Measurements from ENCODE around the gene ZKSCAN4.

Gene ZKSCAN4

GRCh38 chr6:28252009-28252975 is at the start of gene ZKSCAN4:
TSS of gene ZKSCAN4 (minus strand) at chr6:28252269. CDS start at chr6:28251980, 289 bp downstream.
- DNase-seq = peak; percentile 70

DNA sequence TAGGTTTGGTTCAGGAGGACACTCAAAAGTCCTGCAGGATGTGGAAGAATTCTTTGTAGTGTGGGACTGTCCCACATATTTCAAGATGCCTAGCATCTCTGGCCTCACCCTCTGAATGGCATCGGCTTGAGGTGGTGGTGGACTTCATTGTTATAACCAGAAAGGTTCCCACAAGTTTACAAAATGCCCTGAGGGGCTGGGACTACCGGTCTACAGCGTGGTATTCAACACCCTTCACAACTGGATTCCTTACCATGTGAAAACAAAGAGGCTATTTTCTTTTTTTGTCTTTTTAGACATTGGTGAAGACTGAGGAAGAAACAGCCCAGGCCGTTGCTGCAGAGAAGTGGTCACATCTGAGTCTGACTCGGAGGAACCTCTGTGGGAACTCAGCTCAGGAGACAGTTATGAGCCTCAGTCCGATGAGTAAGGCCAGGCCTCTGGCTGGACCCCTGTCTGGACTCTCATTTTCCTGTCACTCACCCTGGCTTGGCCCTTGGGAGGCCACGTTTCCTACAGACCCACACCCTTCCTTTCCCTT is 44.5 kb upstream of the ZKSCAN4 start:
- no peak for DNase-seq

GRCh38 chr6:28295326-28295725 is 43.3 kb upstream of the ZKSCAN4 start:
- DNase-seq = no peak

- DNase-seq = no peak
Measured at GRCh38 chr6:28291573-28291972, 39.5 kb upstream of the ZKSCAN4 start.

- DNase-seq = no peak
Measured at GRCh38 chr6:28282926-28283325, 30.9 kb upstream of the ZKSCAN4 start.

DNA sequence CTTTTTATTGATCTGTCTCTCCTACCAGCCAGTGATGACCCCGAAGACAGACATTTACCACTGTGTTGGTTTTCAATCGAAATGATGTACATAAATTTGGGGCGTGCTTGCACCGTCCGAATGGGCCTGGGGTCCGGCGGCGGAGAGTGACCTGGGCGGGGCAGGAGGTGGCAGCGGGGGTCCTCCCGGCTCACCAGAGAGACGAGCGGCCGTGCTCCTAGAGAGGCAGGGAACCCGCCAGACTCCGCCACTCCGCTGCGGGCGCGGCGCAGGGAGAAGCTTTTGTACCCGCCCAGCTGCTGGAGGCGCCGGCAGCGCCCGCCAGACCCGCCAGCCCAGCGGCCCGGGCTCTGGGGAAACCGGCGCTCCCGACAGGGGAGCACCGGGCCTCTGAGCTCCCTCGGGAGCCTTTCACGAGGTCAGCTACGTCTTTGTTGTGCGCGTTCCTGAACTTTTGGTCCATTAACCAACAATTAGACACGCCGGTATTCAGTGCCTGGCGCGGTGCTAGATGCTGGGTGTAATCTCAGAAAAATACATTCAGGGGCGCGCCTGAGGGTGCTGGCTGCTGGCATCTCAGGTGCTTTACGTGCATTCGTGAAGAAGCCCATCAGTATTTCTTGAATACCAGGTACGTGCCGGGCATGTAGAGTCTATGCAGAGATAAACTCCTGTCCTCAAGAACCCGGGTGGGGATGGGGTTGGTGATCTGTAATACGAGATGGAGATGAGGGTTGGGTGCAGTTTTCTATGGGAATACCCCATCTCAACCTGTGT is 29.4 kb upstream of the ZKSCAN4 start, which contains the start of gene PGBD1:
Gene PGBD1 (plus strand): TSS at position 285 of the 777 bp plus-strand sequence. CDS start 2,242 bp downstream, outside the sequence.
- peak; percentile 19 for DNase-seq

DNA sequence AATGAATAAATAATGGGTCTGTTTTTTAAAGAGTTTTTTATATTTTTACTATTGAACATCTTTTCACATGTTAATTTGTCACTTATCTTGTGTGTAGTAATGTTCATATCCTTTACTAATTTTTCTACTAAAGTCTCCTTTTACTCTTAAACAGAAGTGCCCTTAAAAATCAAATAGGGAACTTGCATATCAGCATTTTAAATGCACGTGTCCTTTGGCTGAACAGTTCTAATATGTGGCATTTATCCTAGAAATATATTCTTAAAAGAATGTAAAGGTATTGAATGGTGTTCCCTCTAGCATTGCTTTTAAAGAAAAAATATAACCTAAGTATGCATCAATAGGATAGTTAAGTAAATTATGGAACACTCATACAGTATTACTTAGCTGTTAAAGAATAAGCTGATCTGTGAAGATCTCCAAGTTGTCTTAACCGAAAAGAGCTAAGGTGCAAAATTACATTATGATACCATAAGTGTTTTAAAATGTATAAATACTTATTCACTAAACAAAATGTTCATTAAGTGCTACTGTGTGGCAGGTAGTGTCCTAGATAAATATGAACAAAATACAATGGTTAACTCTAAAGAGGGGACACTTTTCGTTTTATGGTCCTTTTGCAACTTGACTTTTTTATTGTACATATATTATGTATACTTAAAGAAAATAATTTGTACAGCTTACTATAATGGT is 28.7 kb upstream of the ZKSCAN4 start:
- DNase-seq = no peak

GRCh38 chr6:28277746-28278145 is 25.7 kb upstream of the ZKSCAN4 start:
- no peak for DNase-seq

DNA sequence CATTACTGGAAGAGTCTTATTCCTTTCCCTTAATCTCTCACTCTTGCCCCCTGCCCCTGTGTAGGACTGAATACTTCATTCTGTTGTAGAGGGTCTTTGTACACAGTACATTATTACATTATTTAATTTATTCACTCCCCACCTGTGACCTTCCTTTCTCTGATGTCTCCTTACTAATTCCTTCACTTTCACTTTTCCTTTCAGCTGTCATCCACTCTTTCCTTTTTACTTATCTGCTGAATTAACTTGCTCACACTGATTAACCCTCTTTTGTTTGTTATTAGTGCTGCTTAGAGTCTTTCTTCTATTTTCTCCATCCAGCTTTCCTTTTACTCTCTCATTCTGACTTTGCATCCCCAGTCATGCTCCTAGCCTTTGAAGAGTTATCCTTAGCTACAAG is 22.8 kb upstream of the ZKSCAN4 start:
- DNase-seq = no peak

DNA sequence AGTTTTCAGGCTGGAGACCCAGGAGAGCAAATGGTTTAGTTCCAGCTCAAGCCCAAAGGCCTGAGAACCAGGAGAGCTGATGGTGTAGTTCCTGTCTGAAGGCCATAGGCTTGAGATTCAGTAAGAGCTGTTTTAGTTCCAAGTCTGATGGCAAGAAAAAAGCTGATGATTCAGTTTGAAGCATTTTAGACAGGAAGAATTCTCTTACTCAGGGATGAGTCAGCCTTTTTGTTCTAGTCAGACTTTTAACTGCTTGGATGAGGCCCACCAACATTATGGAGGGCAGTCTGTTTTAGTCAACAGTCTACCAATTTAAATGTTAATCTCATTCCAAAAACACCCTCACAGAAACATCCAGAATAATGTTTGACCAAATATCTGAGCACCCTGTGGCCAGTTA is 17.4 kb upstream of the ZKSCAN4 start:
- no peak for DNase-seq

- no peak for DNase-seq
Measured at GRCh38 chr6:28267695-28268059, 15.6 kb upstream of the ZKSCAN4 start.

- peak; percentile 56 for DNase-seq
Measured at GRCh38 chr6:28266962-28267694, 15.1 kb upstream of the ZKSCAN4 start, which contains the start of gene ZSCAN26. TSS of gene ZSCAN26 (plus strand) at chr6:28267143. CDS start at chr6:28271920, 4,777 bp downstream.

- no peak for DNase-seq
Measured at GRCh38 chr6:28266563-28266961, 14.5 kb upstream of the ZKSCAN4 start.

DNA sequence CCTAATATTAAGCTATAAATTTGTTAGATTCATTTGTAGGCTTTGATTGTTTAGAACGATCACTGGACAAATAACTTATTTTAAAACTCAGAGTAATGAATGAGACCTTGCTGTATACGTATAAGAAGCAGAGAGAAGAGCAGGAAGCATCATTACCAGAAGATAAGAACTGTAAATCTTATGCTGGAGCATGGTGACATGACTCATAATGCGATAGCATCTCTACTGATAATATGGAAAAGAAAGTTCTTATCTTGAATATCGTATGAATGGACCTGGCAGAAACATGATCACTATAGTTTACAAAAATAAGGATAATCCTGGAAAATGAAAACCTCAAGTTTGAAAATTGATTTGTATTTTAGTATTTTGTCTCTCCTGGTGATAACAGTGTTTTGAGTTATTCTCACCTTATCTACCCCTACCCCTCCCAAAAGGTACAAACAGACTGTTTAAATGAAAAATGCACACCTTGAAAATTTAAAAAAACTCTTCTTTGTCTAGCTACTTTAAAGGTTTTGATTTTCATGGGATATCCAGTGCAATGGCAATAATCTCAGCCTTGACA is 12.8 kb upstream of the ZKSCAN4 start:
- DNase-seq = no peak

GRCh38 chr6:28263922-28264321 is 11.9 kb upstream of the ZKSCAN4 start:
- DNase-seq = no peak

- no peak for DNase-seq
Measured at GRCh38 chr6:28258877-28259777, 7.1 kb upstream of the ZKSCAN4 start, which contains the start of gene NKAPL. TSS of gene NKAPL (plus strand) at chr6:28259297. CDS start at chr6:28259372, 75 bp downstream.

DNA sequence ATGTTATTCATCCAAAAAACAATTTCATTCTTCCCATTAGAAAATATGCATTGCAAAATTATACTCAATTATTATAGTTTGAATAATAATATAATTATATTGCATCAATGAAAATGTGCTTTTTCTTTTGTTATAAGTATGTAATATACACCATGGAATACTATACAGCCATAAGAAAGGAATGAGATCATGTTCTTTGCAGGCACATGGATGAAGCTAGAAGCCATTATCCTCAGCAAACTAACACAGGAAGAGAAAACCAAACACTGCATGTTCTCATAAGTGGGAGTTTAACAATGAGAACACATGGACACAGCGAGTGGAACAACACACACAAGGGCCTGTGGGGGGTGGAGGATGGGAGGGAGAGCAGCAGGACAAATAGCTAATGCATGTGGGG is 5.0 kb upstream of the ZKSCAN4 start:
- DNase-seq = no peak

GRCh38 chr6:28254121-28254519 is 2.1 kb upstream of the ZKSCAN4 start:
- DNase-seq = no peak

DNA sequence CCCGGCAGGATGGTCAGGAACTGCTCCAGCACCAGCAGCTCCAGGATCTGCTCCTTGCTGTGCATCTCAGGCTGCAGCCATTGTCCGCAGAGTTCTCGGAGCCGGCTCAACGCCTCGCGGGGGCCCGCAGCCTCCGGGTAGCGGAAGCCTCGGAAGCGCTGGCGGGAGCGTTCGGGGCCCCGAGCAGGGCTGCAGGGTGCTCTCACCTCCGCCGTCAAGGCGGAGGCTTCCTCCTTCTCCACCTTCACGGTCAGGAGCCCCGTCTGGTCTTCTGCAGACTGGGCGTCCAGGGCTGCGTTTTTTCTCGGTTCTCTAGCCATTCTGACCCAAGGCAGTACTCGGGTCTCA is 434 bp downstream of the ZKSCAN4 start:
- no peak for DNase-seq

GRCh38 chr6:28250747-28251146 is 1.3 kb downstream of the ZKSCAN4 start:
- no peak for DNase-seq

DNA sequence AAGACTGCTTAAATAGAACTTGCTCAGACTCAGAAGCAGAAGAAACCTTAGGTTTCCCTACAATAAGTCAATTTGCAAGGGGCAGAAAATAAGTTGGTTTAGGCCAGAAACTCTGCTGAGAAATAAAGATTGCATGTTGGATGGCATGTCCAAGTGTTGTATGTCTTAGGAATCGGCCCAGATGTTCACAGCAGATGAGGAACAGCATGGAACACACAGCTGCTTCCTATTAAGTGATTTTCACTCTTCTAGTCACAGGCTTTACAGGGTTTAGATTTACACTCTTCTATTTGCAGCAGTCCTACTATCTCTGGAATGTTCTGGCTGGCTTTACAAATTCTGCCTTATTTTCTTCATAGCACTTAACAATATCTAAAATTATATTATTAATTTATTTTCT is 3.2 kb downstream of the ZKSCAN4 start:
- DNase-seq = no peak
